ENCODE data around the gene OR2C3. TPM values are rescaled to one million over a fixed set of nuclear protein-coding genes. Genes with fewer than 3 reads are reported as not detected.
"Not testable (repeated sequence)": the region's sequence is repeated elsewhere in the genome, so short reads cannot be mapped to it uniquely, and the experiment has no call there.

Gene OR2C3
- total RNA-seq, 1 donor from 2014 or later, result 0.04 TPM

GRCh38 chr1:247530785-247531184 lies 5.5 kb downstream of the OR2C3 start:
- Histone ChIP-seq H3K4me3 (ENCODE audit: low read depth, low read length) (peak overlapping the region; percentile 23), H3K27me3 (ENCODE audit: control insufficient read depth, insufficient read depth, low read length) (no peaks in the 10 kb centered on the region), H3K36me3 (ENCODE audit: control insufficient read depth, insufficient read depth, low read length) (no peaks in the 10 kb centered on the region)
- DNase-seq (ENCODE audit: low read depth), result no peak
- TF ChIP-seq, protein P1, sequence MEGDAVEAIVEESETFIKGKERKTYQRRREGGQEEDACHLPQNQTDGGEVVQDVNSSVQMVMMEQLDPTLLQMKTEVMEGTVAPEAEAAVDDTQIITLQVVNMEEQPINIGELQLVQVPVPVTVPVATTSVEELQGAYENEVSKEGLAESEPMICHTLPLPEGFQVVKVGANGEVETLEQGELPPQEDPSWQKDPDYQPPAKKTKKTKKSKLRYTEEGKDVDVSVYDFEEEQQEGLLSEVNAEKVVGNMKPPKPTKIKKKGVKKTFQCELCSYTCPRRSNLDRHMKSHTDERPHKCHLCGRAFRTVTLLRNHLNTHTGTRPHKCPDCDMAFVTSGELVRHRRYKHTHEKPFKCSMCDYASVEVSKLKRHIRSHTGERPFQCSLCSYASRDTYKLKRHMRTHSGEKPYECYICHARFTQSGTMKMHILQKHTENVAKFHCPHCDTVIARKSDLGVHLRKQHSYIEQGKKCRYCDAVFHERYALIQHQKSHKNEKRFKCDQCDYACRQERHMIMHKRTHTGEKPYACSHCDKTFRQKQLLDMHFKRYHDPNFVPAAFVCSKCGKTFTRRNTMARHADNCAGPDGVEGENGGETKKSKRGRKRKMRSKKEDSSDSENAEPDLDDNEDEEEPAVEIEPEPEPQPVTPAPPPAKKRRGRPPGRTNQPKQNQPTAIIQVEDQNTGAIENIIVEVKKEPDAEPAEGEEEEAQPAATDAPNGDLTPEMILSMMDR (IDR thresholded peaks at IDR 0.05; ENCODE audit: insufficient read depth, low read length, poor library complexity, severe bottlenecking), result no peak

DNA sequence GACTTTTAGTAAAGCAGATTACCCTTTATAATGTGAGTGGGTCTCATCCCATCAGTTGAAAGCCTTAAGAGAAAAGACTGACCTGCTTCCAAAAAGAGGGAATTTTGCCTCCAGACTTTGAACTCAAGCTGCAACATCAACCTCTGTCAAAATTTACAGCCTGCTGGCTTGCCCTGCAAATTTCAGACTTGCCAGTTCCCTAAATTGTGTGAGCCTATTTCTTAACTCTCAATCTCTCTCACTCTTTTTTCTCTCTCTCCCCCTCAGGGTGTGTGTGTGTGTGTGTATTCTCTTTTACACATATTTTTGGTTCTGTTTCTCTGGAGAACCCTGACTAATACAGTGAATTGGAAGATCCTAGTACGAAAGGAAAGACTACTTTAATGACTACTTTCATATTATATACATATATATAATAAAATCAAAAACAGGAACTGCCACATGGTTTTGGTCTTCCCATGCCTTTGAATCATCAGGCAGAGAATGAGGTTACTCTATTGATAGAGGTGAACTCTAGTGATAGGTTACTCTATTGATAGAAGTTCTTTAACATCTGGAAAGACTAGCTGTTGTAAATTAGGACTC lies 6.4 kb downstream of the OR2C3 start:
- no peaks in the 10 kb centered on the region for H3K36me3 ChIP-seq (ENCODE audit: control insufficient read depth, insufficient read depth, low read length)
- H3K4me3 ChIP-seq (ENCODE audit: low read depth, low read length), result no peak overlapping the region
- DNase-seq (ENCODE audit: low read depth), result no peak
- no peaks in the 10 kb centered on the region for H3K27me3 ChIP-seq (ENCODE audit: control insufficient read depth, insufficient read depth, low read length)
- TF ChIP-seq, protein P1 (IDR thresholded peaks at IDR 0.05; ENCODE audit: insufficient read depth, low read length, poor library complexity, severe bottlenecking), result no peak

GRCh38 chr1:247528812-247529474 lies 7.3 kb downstream of the OR2C3 start:
- Histone ChIP-seq H3K27me3 (ENCODE audit: control insufficient read depth, insufficient read depth, low read length) (no peaks in the 10 kb centered on the region), H3K4me3 (ENCODE audit: low read depth, low read length) (no peak overlapping the region), H3K36me3 (ENCODE audit: control insufficient read depth, insufficient read depth, low read length) (no peaks in the 10 kb centered on the region)
- TF ChIP-seq, protein P1 (IDR thresholded peaks at IDR 0.05; ENCODE audit: insufficient read depth, low read length, poor library complexity, severe bottlenecking), result no peak
- DNase-seq (ENCODE audit: low read depth), result no peak

- H3K27me3 ChIP-seq (ENCODE audit: control insufficient read depth, insufficient read depth, low read length); H3K36me3 ChIP-seq (ENCODE audit: control insufficient read depth, insufficient read depth, low read length); DNase-seq (ENCODE audit: low read depth); H3K4me3 ChIP-seq (ENCODE audit: low read depth, low read length): not testable (repeated sequence)
These were observed 14.4 kb downstream of the OR2C3 start for GRCh38 chr1:247521886-247522285.

GRCh38 chr1:247518613-247518891 lies 17.7 kb downstream of the OR2C3 start:
- no peaks in the 10 kb centered on the region for H3K27me3 ChIP-seq (ENCODE audit: control insufficient read depth, insufficient read depth, low read length)
- H3K36me3 ChIP-seq (ENCODE audit: control insufficient read depth, insufficient read depth, low read length), result no peaks in the 10 kb centered on the region
- DNase-seq (ENCODE audit: low read depth), result no peak
- TF ChIP-seq, protein P1 (IDR thresholded peaks at IDR 0.05; ENCODE audit: insufficient read depth, low read length, poor library complexity, severe bottlenecking), result no peak
- H3K4me3 ChIP-seq (ENCODE audit: low read depth, low read length), result no peak overlapping the region

DNA sequence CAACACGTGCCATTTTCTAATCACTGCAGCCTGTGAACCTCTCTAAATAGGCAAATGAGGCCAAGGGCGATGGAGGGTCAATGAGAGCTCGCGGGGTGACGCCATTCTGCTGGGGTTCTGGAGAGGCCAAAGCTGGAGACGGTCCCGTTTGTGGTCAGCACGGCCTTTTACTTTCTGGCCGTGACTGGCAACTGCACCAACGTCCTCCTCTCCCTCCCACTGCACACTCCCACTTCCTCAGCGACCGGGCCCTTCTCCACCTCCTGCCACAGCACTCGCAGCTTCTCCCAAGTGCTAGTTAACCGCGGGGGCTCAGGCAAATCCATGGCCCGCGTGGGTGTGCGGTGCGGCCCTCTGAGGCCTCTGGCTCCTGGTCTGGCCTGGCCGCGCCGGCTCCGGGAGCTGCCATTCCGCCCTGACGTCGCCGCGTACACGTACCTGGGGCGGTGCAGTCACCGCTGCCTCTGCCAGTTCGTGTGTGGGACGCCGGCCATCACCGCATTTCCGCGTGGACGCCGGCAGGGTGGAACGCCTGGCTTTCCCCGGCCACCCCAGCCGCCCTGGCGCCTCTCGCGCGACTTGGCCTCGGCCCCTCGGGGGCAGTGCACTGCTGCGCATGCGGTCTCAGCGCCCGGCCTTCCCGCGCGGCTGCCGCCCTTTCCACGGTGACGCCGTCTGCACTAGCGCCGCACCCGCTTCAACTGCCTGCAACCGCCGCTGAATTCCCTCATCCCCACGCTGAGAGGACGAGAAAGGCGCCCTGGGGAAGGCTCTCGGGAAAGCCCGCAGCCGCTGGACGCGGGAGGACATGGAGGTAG lies 18.2 kb downstream of the OR2C3 start:
- H3K4me3 ChIP-seq (ENCODE audit: low read depth, low read length), result peak overlapping the region; percentile 19
- H3K36me3 ChIP-seq (ENCODE audit: control insufficient read depth, insufficient read depth, low read length), result no peaks in the 10 kb centered on the region
- H3K27me3 ChIP-seq (ENCODE audit: control insufficient read depth, insufficient read depth, low read length), result no peaks in the 10 kb centered on the region
- no peak for DNase-seq (ENCODE audit: low read depth)
- TF ChIP-seq, protein P1 (IDR thresholded peaks at IDR 0.05; ENCODE audit: insufficient read depth, low read length, poor library complexity, severe bottlenecking), result no peak
